K562 (cell line): ENCODE measurements around the gene PKHD1. TPM values are rescaled to one million over a fixed set of nuclear protein-coding genes. Genes with fewer than 3 reads are reported as not detected.

Experiments used
- ATAC-seq: fragments of 200-7000 bp; cut with Tn5 transposase; 3 replicates; pipeline ENCODE4 v1.9.1; 2020; ENCODE audit warnings: moderate library complexity
- BruUV-seq: library from RNA; stranded (reverse); fragments of 400-500 nt; replicated peaks from 2 replicates; lab custom pipeline; 2021; lab: Mats Ljungman, UMichigan
- CTCF ChIA-PET: fragments of 300-600 bp; formaldehyde crosslinking; extraction: SDS; loops from one replicate; lab custom pipeline; 2021; ENCODE audit warnings: low intra/inter-chr PET ratio; lab: Yijun Ruan, JAX
- POLR2A ChIA-PET: fragments of 300-600, 350-650 bp; sonication (Branson Sonifier 250); formaldehyde crosslinking; extraction: SDS; loops from one replicate; lab custom pipeline; 2021; ENCODE audit warnings: antibody characterized with exemption, inconsistent platforms; lab: Yijun Ruan, JAX
- DNase-seq, 4 experiments: peaks; one replicate each; pipeline versions ENCODE4 v3.0.0 to v3.0.0-alpha.2; 2011 to 2018; ENCODE audit warnings: low spot score in 3 of 4, mixed read lengths in 3 of 4; ENCODE audit errors: extremely low read depth in 1 of 4
- FAIRE-seq: peaks from 2 replicates; lab custom pipeline; 2011; peaks lifted over from hg19 to GRCh38; lab: Jason Lieb, UNC
- H2AFZ ChIP-seq: 2 replicates; pipeline ENCODE4 v1.6.0; 2011; ENCODE audit warnings: low read depth, low read length, control low read depth, inconsistent platforms
- H3K27ac ChIP-seq: fragments of 200-600 bp; 3 replicates; pipeline ENCODE4 v1.8.0; 2011; ENCODE audit warnings: low read depth, mild to moderate bottlenecking, control low read depth, inconsistent platforms, low read length, moderate library complexity, mixed read lengths; ENCODE audit errors: extremely low read depth
- H3K27me3 ChIP-seq, 2 experiments: fragments of 300-600 bp in 1 of 2; 2 replicates in 1 of 2; 3 replicates in 1 of 2; pipeline versions ENCODE4 v1.6.0 to v1.8.0; 2011; ENCODE audit warnings: inconsistent platforms in 2 of 2, low read length in 2 of 2, mild to moderate bottlenecking in 1 of 2, mixed read lengths in 1 of 2, moderate library complexity in 1 of 2; ENCODE audit not compliant: control insufficient read depth in 2 of 2, insufficient read depth in 2 of 2
- H3K36me3 ChIP-seq: fragments of 300-600 bp; 3 replicates; pipeline ENCODE4 v1.8.0; 2011; ENCODE audit warnings: mild to moderate bottlenecking, low read length, inconsistent platforms; ENCODE audit not compliant: control insufficient read depth, insufficient read depth
- H3K4me1 ChIP-seq, 2 experiments: fragments of 200-600 bp in 1 of 2; replicated peaks in 1 of 2; 2 replicates in 1 of 2; 3 replicates in 1 of 2; pipeline versions ENCODE4 v1.5.1 to v1.8.0; 2011; ENCODE audit warnings: inconsistent platforms in 2 of 2, low read length in 2 of 2, mild to moderate bottlenecking in 1 of 2, mixed read lengths in 1 of 2, moderate library complexity in 1 of 2; ENCODE audit not compliant: control insufficient read depth in 2 of 2, insufficient read depth in 2 of 2
- H3K4me2 ChIP-seq: 2 replicates; pipeline ENCODE4 v1.6.1; 2011; ENCODE audit warnings: low read length, control low read depth, inconsistent platforms, mixed read lengths; ENCODE audit not compliant: insufficient read depth
- H3K4me3 ChIP-seq: fragments of 200-600 bp; sonication (generic), shearing (Covaris generic); 2 replicates; pipeline ENCODE4 v1.5.1; 2016; ENCODE audit warnings: control low read depth, inconsistent platforms
- H3K79me2 ChIP-seq: fragments of 200-600 bp; 3 replicates; pipeline ENCODE4 v1.8.0; 2011; ENCODE audit warnings: low read length, inconsistent platforms; ENCODE audit not compliant: control insufficient read depth, insufficient read depth
- H3K9ac ChIP-seq, 2 experiments: 2 replicates each; pipeline versions ENCODE4 v1.6.0 to v1.6.1; 2011; ENCODE audit warnings: low read depth in 2 of 2, low read length in 2 of 2, control low read depth in 1 of 2, inconsistent platforms in 1 of 2, mild to moderate bottlenecking in 1 of 2, mixed read lengths in 1 of 2; ENCODE audit not compliant: insufficient read depth in 1 of 2
- H3K9me1 ChIP-seq: one replicate; pipeline ENCODE4 v1.6.0; 2011; ENCODE audit warnings: inconsistent platforms, mild to moderate bottlenecking, low read length, moderate library complexity; ENCODE audit not compliant: control insufficient read depth, insufficient read depth
- H3K9me3 ChIP-seq: replicated peaks from 2 replicates; pipeline ENCODE4 v1.5.1; 2011; ENCODE audit warnings: low read depth, low read length, inconsistent platforms; ENCODE audit not compliant: control insufficient read depth, insufficient read depth
- H4K20me1 ChIP-seq: replicated peaks from 2 replicates; pipeline ENCODE4 v1.6.1; 2011; ENCODE audit warnings: low read length, inconsistent platforms, mixed read lengths; ENCODE audit not compliant: control insufficient read depth, insufficient read depth
- MTF1 ChIP-seq: fragments of 250-450 bp; sonication (Bioruptor Pico); IDR thresholded peaks from 2 replicates; pipeline ENCODE4 v1.9.0; 2021; ENCODE audit warnings: moderate library complexity, mild to moderate bottlenecking, inconsistent platforms, borderline replicate concordance
- NRF1 ChIP-seq, 2 experiments: fragments of 450-650 bp; IDR thresholded peaks in 1 of 2; conservative IDR thresholded peaks in 1 of 2; 2 replicates each; pipeline ENCODE4 v1.6.1; 2014; ENCODE audit warnings: mild to moderate bottlenecking in 2 of 2
- PHB2 ChIP-seq: fragments of 450-650 bp; IDR thresholded peaks from 2 replicates; pipeline ENCODE4 v1.6.1; 2017; ENCODE audit warnings: low read depth
- ZBTB17 ChIP-seq: fragments of 450-650 bp; formaldehyde crosslinking; IDR thresholded peaks from 2 replicates; pipeline ENCODE4 v1.4.0; 2020; ENCODE audit warnings: mild to moderate bottlenecking
- WGBS: fragments of 100-300 bp; shearing (Covaris generic); methylation state at CpG from one replicate; pipeline ENCODE4 v1.1.6; 2016; ENCODE audit warnings: low coverage, mixed read lengths; ENCODE audit not compliant: insufficient coverage; ENCODE audit errors: missing lambda C conversion rate; 5-methylcytosine and 5-hydroxymethylcytosine counted together
- in situ Hi-C: fragments of 300-500 bp; cut with MboI; formaldehyde crosslinking; loops from 4 replicates; pipeline ENCODE4 v1.15.0; 2018; ENCODE audit warnings: inconsistent platforms, mixed read lengths
- intact Hi-C: fragments of 100-400 bp; cut with micrococcal nuclease; formaldehyde crosslinking; loops from 2 replicates; pipeline ENCODE4 v1.14.2; 2022
- polyA plus RNA-seq, 8 experiments: library from polyadenylated mRNA; depleted of rRNA in 4 of 8; stranded (reverse) in 5 of 8; unstranded in 3 of 8; fragments of >200 nt; fragmentation: Nextera tagmentation in 2 of 8; fragmentation: Illumina TruSeq in 1 of 8; extraction: Ambion mirVana in 2 of 8; extraction: Trizol in 1 of 8; gene quantifications; 2 replicates each; pipeline versions ENCODE4 v1.2.1 to v1.2.3, GENCODE V29; 2011 to 2014; ENCODE audit warnings: inconsistent platforms in 1 of 8, missing spikeins in 1 of 8
- total RNA-seq, 7 experiments: library from RNA; depleted of rRNA in 6 of 7; stranded (reverse); fragments of >200 nt in 6 of 7; fragmentation: Illumina TruSeq in 2 of 7; extraction: Trizol in 2 of 7; gene quantifications; 2 replicates each; pipeline versions ENCODE4 v1.2.1 to v1.2.3, GENCODE V29; 2011 to 2021; ENCODE audit warnings: low replicate concordance in 1 of 7

PKHD1 gene
- total and polyA plus RNA-seq, 9 of the 15 experiments (the other 6 are each of a cell fraction or from before 2014, with no cell fraction given): 0.01 to 0.04 (median 0.01) TPM; not detected in 6

- no peak for TF ChIP-seq ZBTB17 (CRISPR knock-in tag)
- TF ChIP-seq, all 486 proteins: peak for 0
- Histone ChIP-seq H3K36me3 (no peaks in the 10 kb centered on the region), H3K9ac (no peak overlapping the region), H3K4me3 (no peak overlapping the region), H3K9me1 (no peaks in the 10 kb centered on the region), H3K4me2 (no peak overlapping the region), H3K4me1 (no peaks in the 10 kb centered on the region), H3K9me3 (no peaks in the 10 kb centered on the region), H3K27ac (no peak overlapping the region), H2AFZ (no peak overlapping the region), H3K79me2 (no peaks in the 10 kb centered on the region), H3K27me3 (no peaks in the 10 kb centered on the region), H4K20me1 (no peaks in the 10 kb centered on the region)
- ChIA-PET POLR2A (no interaction called here), CTCF (no interaction called here)
- BruUV-seq: no TSS peak
- intact Hi-C loops (no loop called here), in situ Hi-C loops (no loop called here)
- ATAC-seq (no peak), FAIRE-seq (no peak), DNase-seq (no peak)
- WGBS: 0% methylated on average over 2 of the region's 2 CpGs
These were observed 509.1 kb downstream of the PKHD1 start for GRCh38 chr6:51578362-51578761.

GRCh38 chr6:51574040-51574439 is 513.4 kb downstream of the PKHD1 start:
- ATAC-seq (no peak), FAIRE-seq (no peak), DNase-seq (no peak)
- H3K4me2 ChIP-seq: no peak overlapping the region
- no peaks in the 10 kb centered on the region for H3K9me1 ChIP-seq
- H3K9ac ChIP-seq: no peak overlapping the region
- H4K20me1 ChIP-seq: no peaks in the 10 kb centered on the region
- in situ Hi-C loops: no loop called here
- ChIA-PET POLR2A (no interaction called here), CTCF (no interaction called here)
- no TSS peak for BruUV-seq
- H3K36me3 ChIP-seq: no peaks in the 10 kb centered on the region
- WGBS: 0% methylated on average over 1 of the region's 1 CpG
- H3K27ac ChIP-seq: no peak overlapping the region
- H3K27me3 ChIP-seq: no peaks in the 10 kb centered on the region
- TF ChIP-seq NRF1 (conservative IDR thresholded peaks at IDR 0.05 in 1 of 2, IDR thresholded peaks at IDR 0.05 in 1 of 2) (no peak), PHB2 (no peak), MTF1 (no peak)
- TF ChIP-seq, all 486 proteins: peak for 0
- no peaks in the 10 kb centered on the region for H3K4me1 ChIP-seq
- no peak overlapping the region for H3K4me3 ChIP-seq
- H2AFZ ChIP-seq: no peak overlapping the region
- no peaks in the 10 kb centered on the region for H3K9me3 ChIP-seq
- no peaks in the 10 kb centered on the region for H3K79me2 ChIP-seq
- intact Hi-C loops: no loop called here
